IMR-90 (cell line): ENCODE measurements around the gene MRPL4. TPM values are rescaled to one million over a fixed set of nuclear protein-coding genes. Genes with fewer than 3 reads are reported as not detected.

Experiments
- ATAC-seq: fragments of 200-7000 bp; cut with Tn5 transposase; 2 replicates; pipeline ENCODE4 v1.9.1; 2020; ENCODE audit warnings: low read depth, mild to moderate bottlenecking, moderate library complexity
- BruUV-seq: library from RNA; stranded (reverse); fragments of 400-500 nt; replicated peaks from 2 replicates; lab custom pipeline; 2021; lab: Mats Ljungman, UMichigan
- CTCF ChIA-PET: fragments of 300-600 bp; formaldehyde crosslinking; extraction: SDS; loops from one replicate; lab custom pipeline; 2021; ENCODE audit warnings: antibody characterized with exemption; lab: Yijun Ruan, JAX
- POLR2A ChIA-PET: fragments of 300-600 bp; sonication (Branson Sonifier 250); formaldehyde crosslinking; loops from one replicate; lab custom pipeline; 2022; ENCODE audit warnings: antibody characterized with exemption; ENCODE audit not compliant: unreplicated experiment; lab: Charles Lee
- DNase-seq: peaks from one replicate; pipeline ENCODE4 v3.0.0; 2013
- H2AFZ ChIP-seq: replicated peaks from 2 replicates; pipeline ENCODE3; 2013; ENCODE audit warnings: low read length, mild to moderate bottlenecking; ENCODE audit not compliant: poor library complexity
- H2AK5ac ChIP-seq: 2 replicates; pipeline ENCODE4 v1.6.1; 2013; ENCODE audit warnings: low read depth, low read length, inconsistent platforms
- H2AK9ac ChIP-seq: replicated peaks from 2 replicates; pipeline ENCODE3; 2013; ENCODE audit warnings: mild to moderate bottlenecking, low read depth, low read length, moderate library complexity; ENCODE audit not compliant: poor library complexity
- H2BK120ac ChIP-seq: 2 replicates; pipeline ENCODE4 v1.6.1; 2013; ENCODE audit warnings: low read depth, low read length, inconsistent platforms
- H2BK15ac ChIP-seq: 3 replicates; pipeline ENCODE4 v1.6.1; 2013; ENCODE audit warnings: low read depth, low read length, inconsistent platforms
- H2BK20ac ChIP-seq: 2 replicates; pipeline ENCODE4 v1.6.1; 2013; ENCODE audit warnings: low read depth, mild to moderate bottlenecking, inconsistent platforms, low read length, moderate library complexity
- H2BK5ac ChIP-seq: 2 replicates; pipeline ENCODE4 v1.6.1; 2013; ENCODE audit warnings: mild to moderate bottlenecking, low read depth, low read length, inconsistent platforms; ENCODE audit not compliant: poor library complexity, severe bottlenecking
- H3K14ac ChIP-seq: replicated peaks from 2 replicates; pipeline ENCODE4 v1.6.1; 2013; ENCODE audit warnings: low read depth, low read length, inconsistent platforms
- H3K18ac ChIP-seq: 2 replicates; pipeline ENCODE4 v1.6.1; 2013; ENCODE audit warnings: low read depth, low read length, control low read depth
- H3K23ac ChIP-seq: 2 replicates; pipeline ENCODE4 v1.6.1; 2013; ENCODE audit warnings: low read depth, low read length, inconsistent platforms
- H3K27ac ChIP-seq: 2 replicates; pipeline ENCODE4 v1.5.1; 2013; ENCODE audit warnings: mild to moderate bottlenecking, control low read depth, low read length; ENCODE audit not compliant: insufficient read depth
- H3K27me3 ChIP-seq: 2 replicates; pipeline ENCODE4 v1.6.1; 2013; ENCODE audit warnings: low read length; ENCODE audit not compliant: control insufficient read depth, insufficient read depth
- H3K36me3 ChIP-seq: 2 replicates; pipeline ENCODE4 v1.6.1; 2013; ENCODE audit warnings: low read length, mixed read lengths; ENCODE audit not compliant: control insufficient read depth, insufficient read depth
- H3K4ac ChIP-seq: 2 replicates; pipeline ENCODE4 v1.6.1; 2013; ENCODE audit warnings: low read depth, low read length, inconsistent platforms
- H3K4me1 ChIP-seq: 2 replicates; pipeline ENCODE4 v1.6.1; 2013; ENCODE audit warnings: low read length, mixed read lengths; ENCODE audit not compliant: control insufficient read depth, insufficient read depth
- H3K4me2 ChIP-seq: 2 replicates; pipeline ENCODE4 v1.6.1; 2013; ENCODE audit warnings: low read depth, mild to moderate bottlenecking, control low read depth, low read length, moderate library complexity
- H3K4me3 ChIP-seq: 2 replicates; pipeline ENCODE4 v1.5.1; 2013; ENCODE audit warnings: low read depth, mild to moderate bottlenecking, control low read depth, low read length, moderate library complexity; ENCODE audit not compliant: insufficient read depth
- H3K56ac ChIP-seq: 2 replicates; pipeline ENCODE4 v1.6.1; 2013; ENCODE audit warnings: low read length, inconsistent platforms; ENCODE audit not compliant: insufficient read depth; ENCODE audit errors: extremely low read depth
- H3K79me1 ChIP-seq, 2 experiments: 2 replicates each; pipeline ENCODE4 v1.6.1; 2013; ENCODE audit warnings: low read length in 2 of 2, inconsistent platforms in 1 of 2, low read depth in 1 of 2
- H3K9ac ChIP-seq: 2 replicates; pipeline ENCODE4 v1.6.1; 2013; ENCODE audit warnings: low read depth, low read length, control low read depth
- H3K9me1 ChIP-seq: 2 replicates; pipeline ENCODE4 v1.6.1; 2013; ENCODE audit warnings: low read length, inconsistent platforms; ENCODE audit not compliant: insufficient read depth
- H3K9me3 ChIP-seq: 2 replicates; pipeline ENCODE4 v1.6.1; 2013; ENCODE audit warnings: low read length; ENCODE audit not compliant: control insufficient read depth, insufficient read depth
- H4K20me1 ChIP-seq: 2 replicates; pipeline ENCODE4 v1.6.1; 2013; ENCODE audit warnings: low read length, inconsistent platforms; ENCODE audit not compliant: insufficient read depth
- H4K5ac ChIP-seq: 2 replicates; pipeline ENCODE4 v1.6.1; 2013; ENCODE audit warnings: mild to moderate bottlenecking, low read depth, low read length, control low read depth
- H4K8ac ChIP-seq, 2 experiments: 2 replicates each; pipeline ENCODE4 v1.6.1; 2013; ENCODE audit warnings: low read depth in 2 of 2, low read length in 2 of 2, control low read depth in 1 of 2, inconsistent platforms in 1 of 2
- H4K91ac ChIP-seq: 2 replicates; pipeline ENCODE4 v1.6.1; 2013; ENCODE audit warnings: low read depth, low read length, inconsistent platforms; ENCODE audit not compliant: insufficient read depth
- CEBPB ChIP-seq: IDR thresholded peaks from 2 replicates; pipeline ENCODE4 v1.6.1; 2012; ENCODE audit warnings: low read depth, low read length, improper control_type of control experiment
- CHD1 ChIP-seq: IDR thresholded peaks from 2 replicates; pipeline ENCODE4 v1.6.1; 2012; ENCODE audit warnings: low read depth, low read length, improper control_type of control experiment
- FOS ChIP-seq: fragments of 150-350 bp; IDR thresholded peaks from 2 replicates; pipeline ENCODE4 v1.6.1; 2016; ENCODE audit warnings: low read depth, low read length
- NFE2L2 ChIP-seq: fragments of 150-350 bp; IDR thresholded peaks from 2 replicates; pipeline ENCODE4 v1.6.1; 2016; ENCODE audit warnings: low read depth, mild to moderate bottlenecking, low read length
- RCOR1 ChIP-seq: IDR thresholded peaks from 2 replicates; pipeline ENCODE4 v1.6.1; 2012; ENCODE audit warnings: mild to moderate bottlenecking, low read length, improper control_type of control experiment; ENCODE audit not compliant: insufficient replicate concordance
- SMC3 ChIP-seq: fragments of 150-350 bp; IDR thresholded peaks from 2 replicates; pipeline ENCODE4 v1.6.1; 2016; ENCODE audit warnings: low read depth, mild to moderate bottlenecking, antibody characterized with exemption, low read length, moderate library complexity
- WGBS, 2 experiments: methylation state at CpG; one replicate each; pipeline versions ENCODE4 v1.1.5 to v1.1.7; 2013; ENCODE audit warnings: missing lambda C conversion rate in 2 of 2; ENCODE audit not compliant: insufficient read length in 1 of 2; ENCODE audit errors: extremely low coverage in 2 of 2; 5-methylcytosine and 5-hydroxymethylcytosine counted together
- dilution Hi-C: fragments of 300-500 bp; cut with HindIII; formaldehyde crosslinking; loops from one replicate; pipeline ENCODE4 v1.14.3; 2018; ENCODE audit warnings: low sequenced_read_pairs; ENCODE audit not compliant: unreplicated experiment
- in situ Hi-C: fragments of 300-500 bp; cut with MboI; formaldehyde crosslinking; loops from 3 replicates; pipeline ENCODE4 v1.14.3; 2019; ENCODE audit warnings: low sequenced_read_pairs, inconsistent platforms, mixed read lengths
- intact Hi-C: fragments of 100-400 bp; cut with micrococcal nuclease; formaldehyde crosslinking; loops from 2 replicates; pipeline ENCODE4 v1.10.0; 2022
- polyA plus RNA-seq, 3 experiments: library from polyadenylated mRNA; depleted of rRNA; stranded (reverse); fragments of >200 nt; gene quantifications; 2 replicates each; pipeline ENCODE4 v1.2.3, GENCODE V29; 2012; ENCODE audit warnings: low replicate concordance in 1 of 3
- total RNA-seq: library from RNA; depleted of rRNA; stranded (reverse); fragments of >200 nt; gene quantifications from 2 replicates; pipeline ENCODE4 v1.2.3, GENCODE V29; 2012
- TF ChIP-seq, protein P1 (sequence below): fragments of 150-350 bp; IDR thresholded peaks from 2 replicates; pipeline ENCODE4 v1.6.1; 2017; ENCODE audit warnings: mild to moderate bottlenecking, antibody characterized with exemption, low read length, low read depth

MRPL4 gene
- total and polyA plus RNA-seq, 2 of the 4 experiments (the other 2 are of a cell fraction), result 32.8 to 108 TPM

DNA sequence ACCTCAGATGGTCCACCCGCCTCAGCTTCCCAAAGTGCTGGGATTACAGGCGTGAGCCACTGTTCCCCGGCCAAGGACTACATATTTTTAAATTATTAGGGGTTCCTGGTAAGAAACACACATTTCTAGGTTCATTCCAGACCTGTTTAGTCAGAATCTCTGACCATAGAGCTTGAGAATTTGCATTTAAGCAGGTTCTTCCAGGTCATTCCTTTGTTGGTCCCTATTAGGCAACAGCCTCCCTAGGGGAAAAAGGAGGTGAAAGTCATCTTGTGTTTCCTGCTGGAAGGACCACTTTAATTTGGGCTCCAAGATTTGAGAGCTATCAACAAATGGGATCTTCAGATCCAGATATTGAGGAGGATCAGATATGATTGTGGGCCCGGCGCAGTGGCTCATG, 37.2 kb upstream of the MRPL4 start:
- no peak overlapping the region for H3K14ac ChIP-seq
- 0 out of 2 replicates have a peak, but pooled peaks cover under 1% of the 10 kb centered on the region for H3K9me1 ChIP-seq
- H3K36me3 ChIP-seq, result peaks cover 7% of the 10 kb centered on the region; the same call in 1 of the 2 replicates
- no peak overlapping the region for H2BK5ac ChIP-seq
- DNase-seq (peak; percentile 66), ATAC-seq (peak; percentile 48)
- H3K27ac ChIP-seq, result no peak overlapping the region
- no peak overlapping the region for H2AFZ ChIP-seq
- no peak overlapping the region for H3K4me3 ChIP-seq
- no peak overlapping the region for H2AK9ac ChIP-seq
- no peak overlapping the region for H2AK5ac ChIP-seq
- CTCF ChIA-PET, result no interaction called here
- no peak overlapping the region for H3K56ac ChIP-seq
- TF ChIP-seq CHD1 (no peak), FOS (no peak), SMC3 (no peak), CEBPB (peak; percentile 78), NFE2L2 (no peak), RCOR1 (no peak)
- TF ChIP-seq, protein P1, sequence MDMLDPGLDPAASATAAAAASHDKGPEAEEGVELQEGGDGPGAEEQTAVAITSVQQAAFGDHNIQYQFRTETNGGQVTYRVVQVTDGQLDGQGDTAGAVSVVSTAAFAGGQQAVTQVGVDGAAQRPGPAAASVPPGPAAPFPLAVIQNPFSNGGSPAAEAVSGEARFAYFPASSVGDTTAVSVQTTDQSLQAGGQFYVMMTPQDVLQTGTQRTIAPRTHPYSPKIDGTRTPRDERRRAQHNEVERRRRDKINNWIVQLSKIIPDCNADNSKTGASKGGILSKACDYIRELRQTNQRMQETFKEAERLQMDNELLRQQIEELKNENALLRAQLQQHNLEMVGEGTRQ, result no peak
- no peak overlapping the region for H3K4me2 ChIP-seq
- in situ Hi-C loops (no loop called here), dilution Hi-C loops (no loop called here), intact Hi-C loops (no loop called here)
- no peak overlapping the region for H2BK20ac ChIP-seq
- no peak overlapping the region for H4K91ac ChIP-seq
- peaks cover under 1% of the 10 kb centered on the region for H3K4me1 ChIP-seq
- H3K9ac ChIP-seq, result no peak overlapping the region
- H4K8ac ChIP-seq, result no peak overlapping the region
- peaks cover 0 to 6% of the 10 kb centered on the region in 2 experiments; a peak in 2 of 4 replicates for H3K79me1 ChIP-seq
- H3K4ac ChIP-seq, result no peak overlapping the region
- no peaks in the 10 kb centered on the region for H3K27me3 ChIP-seq
- H4K5ac ChIP-seq, result no peak overlapping the region
- POLR2A ChIA-PET, result no interaction called here
- no peaks in the 10 kb centered on the region for H3K9me3 ChIP-seq
- no peaks in the 10 kb centered on the region for H4K20me1 ChIP-seq
- BruUV-seq, result no TSS peak
- H3K18ac ChIP-seq, result no peak overlapping the region
- H2BK120ac ChIP-seq, result no peak overlapping the region
- no peak overlapping the region for H2BK15ac ChIP-seq
- H3K23ac ChIP-seq, result no peak overlapping the region
- no CpG with 5 or more reads among the region's 5 CpGs for WGBS, 2 experiments
